ENCODE measurements around the gene P2RY10. TPM values are rescaled to one million over a fixed set of nuclear protein-coding genes. Genes with fewer than 3 reads are reported as not detected.

P2RY10 gene
- total and polyA plus RNA-seq, 4 experiments from 2014 or later, result 61.8 to 104 (median 86.2) TPM

DNA sequence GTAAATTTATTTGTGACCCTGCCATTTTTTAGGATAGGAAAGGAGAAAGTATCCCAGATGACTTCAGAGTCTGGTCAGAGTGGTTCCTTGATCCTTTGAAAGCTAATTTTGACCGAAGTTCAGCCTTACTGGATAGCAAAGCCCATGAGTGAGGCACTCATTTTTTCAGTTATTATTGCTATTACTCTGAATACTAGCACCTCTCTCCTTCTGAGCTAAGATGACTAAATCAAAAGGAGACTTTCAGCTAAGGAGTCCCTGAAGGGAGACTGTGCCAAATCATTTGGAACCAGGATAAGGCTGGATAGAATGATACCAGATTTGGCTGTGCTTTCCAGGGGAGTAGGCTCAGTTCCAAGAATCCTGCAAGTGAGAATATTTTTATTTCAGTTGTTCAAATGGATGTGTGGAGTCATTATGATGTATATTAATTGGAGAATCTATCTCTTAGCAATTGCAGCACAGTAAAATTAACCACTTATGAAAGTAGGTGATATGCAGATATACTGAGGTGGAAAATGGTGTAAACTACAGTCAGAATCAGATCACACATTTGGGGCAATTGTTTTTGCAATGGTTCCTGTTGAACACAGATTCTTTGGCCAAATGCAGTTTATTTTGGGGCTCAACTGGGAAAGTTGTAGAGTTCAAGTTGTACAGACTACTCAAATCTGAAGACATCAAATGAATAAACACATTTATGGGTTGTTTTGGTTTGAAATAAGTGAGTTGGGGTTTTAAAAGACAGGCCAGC lies 1.2 kb downstream of the P2RY10 start:
- no peaks in the 10 kb centered on the region for H3K9me3 Mint-ChIP-seq
- no peak for DNase-seq
- Histone ChIP-seq H3K27me3 (ENCODE audit: insufficient read depth, low read length) (no peaks in the 10 kb centered on the region), H3K27ac (ENCODE audit: low read depth, low read length) (peak overlapping the region; percentile 68), H3K4me3 (ENCODE audit: low read length in 2 of 2) (peak overlapping the region; percentile 59 to 86), H3K36me3 (ENCODE audit: insufficient read depth, low read length) (no peaks in the 10 kb centered on the region), H3K4me1 (ENCODE audit: insufficient read depth, low read length) (peaks cover 54% of the 10 kb centered on the region), H3K9me3 (ENCODE audit: control insufficient read depth in 1 of 2, low read length in 2 of 2) (no peaks in the 10 kb centered on the region)
- H3K27ac Mint-ChIP-seq, result peak overlapping the region; percentile 95 to 100 (median 97)
- peak overlapping the region; percentile 87 to 99 (median 96) for H3K4me3 Mint-ChIP-seq
- ChIA-PET POLR2A (ENCODE audit: partially characterized antibody) (interaction anchor here (0.6 to 3.5 kb wide), 18 partner anchors 9 to 465 kb away, joined by 3 to 26 read pairs (median 6); partner anchors contain the start of gene ITM2A), CTCF (ENCODE audit: partially characterized antibody) (interaction anchor here (0.6 to 3.2 kb wide), 2 partner anchors 60 to 136 kb away, joined by 3 to 9 read pairs; no protein-coding TSS in a partner anchor)
- H3K27me3 Mint-ChIP-seq, result no peaks in the 10 kb centered on the region
- peaks cover 25 to 78% (median 41%) of the 10 kb centered on the region in 4 donors for H3K4me1 Mint-ChIP-seq
- peaks cover 4 to 49% of the 10 kb centered on the region in 2 donors for H3K36me3 Mint-ChIP-seq
- intact Hi-C loops (cut with micrococcal nuclease), result loop anchor here (5.0 to 10.0 kb wide), 5 partner anchors 136 to 1052 kb away; partner anchors contain the start of genes COX7B, MAGT1 and PGK1

DNA sequence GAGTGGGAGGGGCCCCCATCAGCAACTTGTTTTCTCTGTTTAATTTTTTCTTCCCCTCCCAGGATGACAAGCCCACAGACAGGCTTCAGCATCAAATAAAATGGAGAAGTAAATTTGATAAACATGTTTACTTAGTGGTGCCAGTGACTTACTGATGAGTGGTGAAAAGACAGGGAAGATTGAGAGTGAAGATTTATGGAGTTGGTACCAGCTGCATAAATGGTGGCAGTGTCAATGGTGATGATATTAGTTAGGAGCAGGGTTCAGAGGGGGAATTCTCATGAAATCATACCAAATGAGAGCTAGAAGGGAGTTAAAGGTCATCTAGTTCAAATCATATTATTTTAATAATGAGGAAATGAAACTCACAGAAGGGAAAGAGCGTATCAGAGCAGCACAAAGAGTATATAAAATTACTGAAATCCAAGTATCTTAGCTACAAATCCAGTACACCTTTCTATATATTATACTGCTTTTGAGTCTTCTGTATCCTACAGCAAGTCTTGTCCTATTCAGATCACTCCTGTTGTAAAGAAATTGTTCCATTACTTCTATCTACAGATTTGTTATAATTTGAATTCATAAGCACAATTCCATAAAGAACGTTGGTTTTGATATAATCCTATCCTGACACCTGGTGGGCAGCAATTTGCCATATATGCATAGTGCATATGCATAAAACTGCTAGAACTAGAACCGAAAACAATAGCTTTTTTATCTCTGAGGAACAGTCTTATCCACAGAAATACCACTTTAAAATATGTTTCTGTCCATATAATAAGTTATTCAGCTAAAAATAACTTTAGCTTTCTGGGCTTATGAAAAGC lies 5.0 kb downstream of the P2RY10 start:
- no peaks in the 10 kb centered on the region for H3K27me3 ChIP-seq (ENCODE audit: insufficient read depth, low read length)
- Mint-ChIP-seq H3K36me3 (peaks cover 21 to 80% of the 10 kb centered on the region in 2 donors), H3K4me3 (peak overlapping the region; percentile 65 to 99 (median 96)), H3K4me1 (peaks cover 36 to 78% (median 51%) of the 10 kb centered on the region in 4 donors), H3K9me3 (no peaks in the 10 kb centered on the region), H3K27me3 (no peaks in the 10 kb centered on the region), H3K27ac (peak overlapping the region; percentile 34 to 96 (median 80))
- no peak for DNase-seq
- no peaks in the 10 kb centered on the region for H3K36me3 ChIP-seq (ENCODE audit: insufficient read depth, low read length)
- intact Hi-C loops (cut with micrococcal nuclease), result loop anchor here (1.0 to 10.0 kb wide), 2 partner anchors 8 to 395 kb away; no protein-coding TSS in a partner anchor
- H3K27ac ChIP-seq (ENCODE audit: low read depth, low read length), result peak overlapping the region; percentile 29
- peaks cover 60% of the 10 kb centered on the region for H3K4me1 ChIP-seq (ENCODE audit: insufficient read depth, low read length)
- H3K9me3 ChIP-seq (ENCODE audit: control insufficient read depth in 1 of 2, low read length in 2 of 2), result no peaks in the 10 kb centered on the region
- peak overlapping the region in 1 of 2 donors; percentile 35 for H3K4me3 ChIP-seq (ENCODE audit: low read length in 2 of 2)
- ChIA-PET CTCF (ENCODE audit: partially characterized antibody) (no interaction called here), POLR2A (ENCODE audit: partially characterized antibody) (interaction anchor here (1.0 to 1.3 kb wide), 3 partner anchors 14 to 211 kb away, joined by 4 read pairs; no protein-coding TSS in a partner anchor)

DNA sequence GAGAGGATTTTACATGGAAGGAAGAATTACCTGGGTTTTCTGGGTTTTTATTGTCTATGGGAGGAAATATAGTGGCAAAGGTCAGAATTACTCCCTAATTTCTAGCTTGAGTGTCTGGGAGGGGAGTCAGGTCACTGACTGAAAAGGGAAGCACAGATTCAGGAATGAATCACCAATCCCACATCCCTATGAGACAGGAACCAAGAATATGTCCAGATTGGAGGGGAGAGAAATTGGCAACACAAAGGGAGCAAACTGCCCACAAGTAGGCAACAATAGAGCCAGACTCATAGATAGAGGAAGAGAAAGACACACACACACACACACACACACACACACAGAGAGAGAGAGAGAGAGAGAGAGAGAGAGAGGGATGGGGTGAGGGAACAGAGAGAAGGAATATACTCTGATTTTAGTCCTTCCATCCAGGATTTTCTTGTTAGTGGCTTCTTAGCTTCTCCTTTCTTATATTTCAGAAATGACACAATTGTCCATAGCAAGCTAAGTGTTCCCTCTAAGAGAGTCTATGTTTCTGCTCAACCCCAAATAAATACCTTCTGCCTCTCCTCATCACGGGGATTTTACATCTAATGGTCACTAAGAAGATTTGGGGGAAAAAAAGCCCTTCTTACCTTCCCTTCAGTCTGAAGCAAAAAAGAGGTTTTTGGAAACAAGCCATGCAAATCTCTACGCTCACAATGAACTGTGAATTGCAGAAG lies 12.0 kb downstream of the P2RY10 start:
- peak overlapping the region; percentile 50 to 92 (median 83) for H3K27ac Mint-ChIP-seq
- H3K27me3 ChIP-seq (ENCODE audit: insufficient read depth, low read length), result no peaks in the 10 kb centered on the region
- H3K27ac ChIP-seq (ENCODE audit: low read depth, low read length), result peak overlapping the region; percentile 35
- peaks cover 80% of the 10 kb centered on the region for H3K4me1 ChIP-seq (ENCODE audit: insufficient read depth, low read length)
- H3K4me1 Mint-ChIP-seq, result peaks cover 49 to 82% (median 66%) of the 10 kb centered on the region in 4 donors
- peaks cover 0 to 2% (median 0%) of the 10 kb centered on the region in 8 donors for H3K9me3 Mint-ChIP-seq
- H3K4me3 ChIP-seq (ENCODE audit: low read length in 2 of 2), result no peak overlapping the region
- CTCF ChIA-PET (ENCODE audit: partially characterized antibody), result interaction anchor here (0.7 kb wide), 2 partner anchors 24 to 317 kb away, joined by 3 to 5 read pairs; no protein-coding TSS in a partner anchor
- intact Hi-C loops (cut with micrococcal nuclease), result loop anchor here (10.0 kb wide), 1 partner anchor 402 kb away; no protein-coding TSS in a partner anchor
- H3K4me3 Mint-ChIP-seq, result peak overlapping the region; percentile 6 to 86 (median 51)
- no peaks in the 10 kb centered on the region for H3K9me3 ChIP-seq (ENCODE audit: control insufficient read depth in 1 of 2, low read length in 2 of 2)
- POLR2A ChIA-PET (ENCODE audit: partially characterized antibody), result interaction anchor here (1.0 to 3.7 kb wide), 2 partner anchors 12 to 313 kb away, joined by 4 to 26 read pairs; partner anchors contain the start of gene P2RY10
- H3K27me3 Mint-ChIP-seq, result no peaks in the 10 kb centered on the region
- H3K36me3 ChIP-seq (ENCODE audit: insufficient read depth, low read length), result peaks cover 9% of the 10 kb centered on the region
- peaks cover 40 to 79% of the 10 kb centered on the region in 2 donors for H3K36me3 Mint-ChIP-seq
- no peak for DNase-seq

DNA sequence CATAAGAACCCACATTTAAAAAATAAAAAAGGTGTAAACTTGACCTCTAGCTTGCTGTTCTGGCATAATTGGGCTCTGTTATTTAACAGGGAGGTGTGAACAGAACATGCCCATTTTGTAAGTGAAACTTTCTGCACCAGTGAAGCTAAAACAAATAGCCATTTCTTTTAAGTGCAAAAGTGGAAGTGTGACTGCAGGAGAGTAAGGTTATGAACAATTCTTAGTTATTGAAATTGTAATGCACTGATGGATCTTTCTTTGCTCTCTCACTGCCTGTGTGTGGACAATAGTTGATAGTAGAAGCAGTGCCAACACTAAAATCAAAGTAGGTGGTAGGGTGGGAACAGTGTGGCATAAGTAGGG lies 12.6 kb downstream of the P2RY10 start:
- Histone ChIP-seq H3K27me3 (ENCODE audit: insufficient read depth, low read length) (no peaks in the 10 kb centered on the region), H3K9me3 (ENCODE audit: control insufficient read depth in 1 of 2, low read length in 2 of 2) (no peaks in the 10 kb centered on the region), H3K4me3 (ENCODE audit: low read length in 2 of 2) (no peak overlapping the region), H3K27ac (ENCODE audit: low read depth, low read length) (peak overlapping the region; percentile 35), H3K4me1 (ENCODE audit: insufficient read depth, low read length) (peaks cover 80% of the 10 kb centered on the region), H3K36me3 (ENCODE audit: insufficient read depth, low read length) (peaks cover 9% of the 10 kb centered on the region)
- H3K4me1 Mint-ChIP-seq, result peaks cover 46 to 77% (median 62%) of the 10 kb centered on the region in 4 donors
- CTCF ChIA-PET (ENCODE audit: partially characterized antibody), result interaction anchor here (0.7 kb wide), 1 partner anchor 317 kb away, joined by 3 read pairs; no protein-coding TSS in a partner anchor
- H3K4me3 Mint-ChIP-seq, result peak overlapping the region in 6 of 8 donors; percentile 2 to 75 (median 36)
- intact Hi-C loops (cut with micrococcal nuclease), result loop anchor here (1.0 to 10.0 kb wide), 3 partner anchors 7 to 403 kb away; partner anchors contain the start of gene P2RY10
- H3K9me3 Mint-ChIP-seq, result peaks cover 0 to 2% (median 0%) of the 10 kb centered on the region in 8 donors
- peak overlapping the region; percentile 50 to 89 (median 79) for H3K27ac Mint-ChIP-seq
- POLR2A ChIA-PET (ENCODE audit: partially characterized antibody), result interaction anchor here (1.3 to 3.7 kb wide), 2 partner anchors 12 to 312 kb away, joined by 5 to 26 read pairs; partner anchors contain the start of gene P2RY10
- no peak for DNase-seq
- H3K27me3 Mint-ChIP-seq, result no peaks in the 10 kb centered on the region
- peaks cover 37 to 77% of the 10 kb centered on the region in 2 donors for H3K36me3 Mint-ChIP-seq

GRCh38 chrX:78958419-78959116 lies 13.4 kb downstream of the P2RY10 start:
- intact Hi-C loops (cut with micrococcal nuclease), result loop anchor here (1.0 to 10.0 kb wide), 3 partner anchors 8 to 404 kb away; partner anchors contain the start of gene P2RY10
- H3K36me3 Mint-ChIP-seq, result peaks cover 40 to 77% of the 10 kb centered on the region in 2 donors
- peak overlapping the region; percentile 7 to 92 (median 71) for H3K27ac Mint-ChIP-seq
- DNase-seq, result peak in 2 of 5 donors; percentile 23 to 33
- ChIA-PET CTCF (ENCODE audit: partially characterized antibody) (interaction anchor here (0.8 kb wide), 1 partner anchor 122 kb away, joined by 3 read pairs; no protein-coding TSS in a partner anchor), POLR2A (ENCODE audit: partially characterized antibody) (interaction anchor here (0.9 to 3.7 kb wide), 3 partner anchors 13 to 311 kb away, joined by 5 to 26 read pairs (median 5); partner anchors contain the start of gene P2RY10)
- no peaks in the 10 kb centered on the region for H3K9me3 ChIP-seq (ENCODE audit: control insufficient read depth in 1 of 2, low read length in 2 of 2)
- peaks cover 9% of the 10 kb centered on the region for H3K36me3 ChIP-seq (ENCODE audit: insufficient read depth, low read length)
- H3K27me3 ChIP-seq (ENCODE audit: insufficient read depth, low read length), result no peaks in the 10 kb centered on the region
- H3K4me3 Mint-ChIP-seq, result peak overlapping the region in 6 of 8 donors; percentile 12 to 71 (median 54)
- H3K9me3 Mint-ChIP-seq, result peaks cover 0 to 2% (median 0%) of the 10 kb centered on the region in 8 donors
- H3K4me1 ChIP-seq (ENCODE audit: insufficient read depth, low read length), result peaks cover 80% of the 10 kb centered on the region
- no peak overlapping the region for H3K4me3 ChIP-seq (ENCODE audit: low read length in 2 of 2)
- peak overlapping the region; percentile 26 for H3K27ac ChIP-seq (ENCODE audit: low read depth, low read length)
- H3K4me1 Mint-ChIP-seq, result peaks cover 48 to 79% (median 63%) of the 10 kb centered on the region in 4 donors
- H3K27me3 Mint-ChIP-seq, result no peaks in the 10 kb centered on the region

- Mint-ChIP-seq H3K4me3 (peak overlapping the region in 1 of 8 donors; percentile 43), H3K9me3 (peaks cover 0 to 2% (median 0%) of the 10 kb centered on the region in 8 donors), H3K36me3 (peaks cover 41 to 69% of the 10 kb centered on the region in 2 donors), H3K27ac (peak overlapping the region in 1 of 7 donors; percentile 83), H3K27me3 (no peaks in the 10 kb centered on the region), H3K4me1 (peaks cover 41 to 74% (median 57%) of the 10 kb centered on the region in 4 donors)
- Histone ChIP-seq H3K4me3 (ENCODE audit: low read length in 2 of 2) (no peak overlapping the region), H3K36me3 (ENCODE audit: insufficient read depth, low read length) (peaks cover 7% of the 10 kb centered on the region), H3K27me3 (ENCODE audit: insufficient read depth, low read length) (no peaks in the 10 kb centered on the region), H3K9me3 (ENCODE audit: control insufficient read depth in 1 of 2, low read length in 2 of 2) (no peaks in the 10 kb centered on the region), H3K4me1 (ENCODE audit: insufficient read depth, low read length) (peaks cover 58% of the 10 kb centered on the region), H3K27ac (ENCODE audit: low read depth, low read length) (no peak overlapping the region)
- ChIA-PET CTCF (ENCODE audit: partially characterized antibody) (no interaction called here), POLR2A (ENCODE audit: partially characterized antibody) (no interaction called here)
- intact Hi-C loops (cut with micrococcal nuclease), result loop anchor here (5.0 kb wide), 1 partner anchor 181 kb away; the partner anchor contains the start of gene GPR174
- DNase-seq, result no peak
Measured at GRCh38 chrX:78960888-78961287, 15.7 kb downstream of the P2RY10 start.

Data from CD4-positive, alpha-beta memory T cell (primary cell).